Progenitor cell of endocrine pancreas (in vitro differentiated cells): ENCODE data around the gene GLYR1. TPM values are rescaled to one million over a fixed set of nuclear protein-coding genes. Genes with fewer than 3 reads are reported as not detected.
"Not testable (repeated sequence)": the region's sequence is repeated elsewhere in the genome, so short reads cannot be mapped to it uniquely, and the experiment has no call there.

Experiments
- DNase-seq: peaks from one replicate; pipeline ENCODE4 v3.0.0; 2021; ENCODE audit warnings: low spot score; ENCODE audit not compliant: unreplicated experiment
- H3K27ac Mint-ChIP-seq: 2 replicates; pipeline ENCODE4 v1.8.0; 2021; ENCODE audit warnings: mild to moderate bottlenecking, moderate library complexity, mixed read lengths
- H3K27me3 Mint-ChIP-seq: 2 replicates; pipeline ENCODE4 v1.8.0; 2021; ENCODE audit warnings: mixed read lengths
- H3K36me3 Mint-ChIP-seq: 2 replicates; pipeline ENCODE4 v1.8.0; 2022; ENCODE audit warnings: mixed read lengths; ENCODE audit not compliant: insufficient read depth
- H3K4me1 Mint-ChIP-seq: 2 replicates; pipeline ENCODE4 v1.8.0; 2021; ENCODE audit warnings: low read depth, mixed read lengths
- H3K4me3 Mint-ChIP-seq: 2 replicates; pipeline ENCODE4 v1.8.0; 2021; ENCODE audit warnings: low read depth, mild to moderate bottlenecking, moderate library complexity, mixed read lengths
- H3K9me3 Mint-ChIP-seq: 2 replicates; pipeline ENCODE4 v1.8.0; 2021; ENCODE audit warnings: low read depth, mixed read lengths
- CTCF ChIP-seq: fragments of 200-600 bp; sonication (generic); IDR thresholded peaks from one replicate; pipeline ENCODE4 v1.5.0; 2021; ENCODE audit warnings: antibody characterized with exemption, mild to moderate bottlenecking; ENCODE audit not compliant: unreplicated experiment
- total RNA-seq: library from RNA; stranded (reverse); gene quantifications from 2 replicates; pipeline ENCODE4 v1.2.1, GENCODE V29; 2021

GLYR1 gene
- total RNA-seq, 1 donor from 2014 or later: 129 TPM

- Mint-ChIP-seq H3K9me3 (no peaks in the 10 kb centered on the region), H3K4me3 (no peak overlapping the region), H3K36me3 (no peaks in the 10 kb centered on the region), H3K27ac (no peak overlapping the region), H3K27me3 (no peaks in the 10 kb centered on the region), H3K4me1 (peaks cover 14% of the 10 kb centered on the region)
- TF ChIP-seq CTCF: no peak
- no peak for DNase-seq
Observed at GRCh38 chr16:4785758-4786433, 61.2 kb downstream of the GLYR1 start.

GRCh38 chr16:4784444-4784987 is 62.6 kb downstream of the GLYR1 start:
- DNase-seq, H3K9me3 Mint-ChIP-seq, H3K4me3 Mint-ChIP-seq, H3K27me3 Mint-ChIP-seq, H3K36me3 Mint-ChIP-seq, H3K27ac Mint-ChIP-seq: not testable (repeated sequence)
- H3K4me1 Mint-ChIP-seq: peaks cover 14% of the 10 kb centered on the region

- H3K27ac Mint-ChIP-seq: no peak overlapping the region
- DNase-seq: no peak
- TF ChIP-seq CTCF: no peak
- H3K36me3 Mint-ChIP-seq: no peaks in the 10 kb centered on the region
- H3K4me1 Mint-ChIP-seq: peaks cover 13% of the 10 kb centered on the region
- H3K4me3 Mint-ChIP-seq: no peak overlapping the region
- H3K9me3 Mint-ChIP-seq: no peaks in the 10 kb centered on the region
- no peaks in the 10 kb centered on the region for H3K27me3 Mint-ChIP-seq
Observed at GRCh38 chr16:4783951-4784336, 63.1 kb downstream of the GLYR1 start.

- no peak overlapping the region for H3K4me3 Mint-ChIP-seq
- H3K27ac Mint-ChIP-seq: no peak overlapping the region
- TF ChIP-seq CTCF: no peak
- H3K27me3 Mint-ChIP-seq: no peaks in the 10 kb centered on the region
- no peaks in the 10 kb centered on the region for H3K9me3 Mint-ChIP-seq
- H3K36me3 Mint-ChIP-seq: no peaks in the 10 kb centered on the region
- peaks cover 8% of the 10 kb centered on the region for H3K4me1 Mint-ChIP-seq
- DNase-seq: no peak
Observed at GRCh38 chr16:4783251-4783950, 63.7 kb downstream of the GLYR1 start.

GRCh38 chr16:4780235-4780634 is 66.9 kb downstream of the GLYR1 start:
- TF ChIP-seq CTCF: no peak
- no peaks in the 10 kb centered on the region for H3K27me3 Mint-ChIP-seq
- no peaks in the 10 kb centered on the region for H3K36me3 Mint-ChIP-seq
- H3K4me1 Mint-ChIP-seq: no peaks in the 10 kb centered on the region
- no peaks in the 10 kb centered on the region for H3K9me3 Mint-ChIP-seq
- H3K27ac Mint-ChIP-seq: no peak overlapping the region
- H3K4me3 Mint-ChIP-seq: no peak overlapping the region
- no peak for DNase-seq
